GM23338 (cell line): ENCODE data around the gene EZH2. TPM values are rescaled to one million over a fixed set of nuclear protein-coding genes. Genes with fewer than 3 reads are reported as not detected.

Experiments
- ATAC-seq: fragments of 200-7000 bp; cut with Tn5 transposase; 3 replicates; pipeline ENCODE4 v1.9.1; 2020
- DNase-seq: peaks from one replicate; pipeline ENCODE4 v3.0.0-alpha.2; 2015; ENCODE audit warnings: low spot score
- H2AFZ ChIP-seq: fragments of 200-600 bp; sonication (generic); 2 replicates; pipeline ENCODE4 v1.8.0; 2016; ENCODE audit warnings: antibody characterized with exemption, mild to moderate bottlenecking, moderate library complexity
- H3F3A ChIP-seq: fragments of 200-600 bp; sonication (generic); replicated peaks from 2 replicates; pipeline ENCODE4 v1.8.0; 2017; ENCODE audit warnings: antibody characterized with exemption, mixed run types, low read depth
- H3K27ac ChIP-seq: fragments of 200-600 bp; sonication (generic); 2 replicates; pipeline ENCODE4 v1.6.1; 2016; ENCODE audit warnings: low read depth
- H3K27me3 ChIP-seq: fragments of 200-600 bp; sonication (generic); 2 replicates; pipeline ENCODE4 v1.8.0; 2016; ENCODE audit warnings: mild to moderate bottlenecking, mixed run types, moderate library complexity; ENCODE audit not compliant: insufficient read depth
- H3K36me3 ChIP-seq: fragments of 200-600 bp; sonication (generic); 2 replicates; pipeline ENCODE4 v1.8.0; 2016; ENCODE audit warnings: mild to moderate bottlenecking; ENCODE audit not compliant: insufficient read depth
- H3K4me1 ChIP-seq: fragments of 200-600 bp; sonication (generic); 2 replicates; pipeline ENCODE4 v1.8.0; 2016; ENCODE audit warnings: mild to moderate bottlenecking, moderate library complexity; ENCODE audit not compliant: insufficient read depth
- H3K4me2 ChIP-seq: fragments of 200-600 bp; sonication (generic); 2 replicates; pipeline ENCODE4 v1.7.1; 2017; ENCODE audit warnings: mixed run types
- H3K4me3 ChIP-seq: fragments of 200-600 bp; sonication (generic); 2 replicates; pipeline ENCODE4 v1.6.1; 2016; ENCODE audit warnings: mixed run types
- H3K79me2 ChIP-seq: fragments of 200-600 bp; sonication (generic); replicated peaks from 2 replicates; pipeline ENCODE4 v1.8.0; 2017; ENCODE audit warnings: mild to moderate bottlenecking; ENCODE audit not compliant: insufficient read depth
- H3K9me2 ChIP-seq: fragments of 200-600 bp; sonication (generic); 2 replicates; pipeline ENCODE4 v1.8.0; 2017; ENCODE audit not compliant: insufficient read depth
- H4K20me1 ChIP-seq: fragments of 200-600 bp; sonication (generic); replicated peaks from 2 replicates; pipeline ENCODE4 v1.8.0; 2017; ENCODE audit warnings: mild to moderate bottlenecking; ENCODE audit not compliant: insufficient read depth
- H3K27ac Mint-ChIP-seq: 2 replicates; pipeline ENCODE4 v1.8.0; 2020; ENCODE audit warnings: inconsistent platforms, mild to moderate bottlenecking, moderate library complexity, mixed read lengths
- H3K27me3 Mint-ChIP-seq: 3 replicates; pipeline ENCODE4 v1.8.0; 2022; ENCODE audit warnings: low read depth, mild to moderate bottlenecking, moderate library complexity, mixed read lengths, inconsistent platforms; ENCODE audit not compliant: insufficient read depth, poor library complexity
- H3K36me3 Mint-ChIP-seq: 3 replicates; pipeline ENCODE4 v1.8.0; 2021; ENCODE audit warnings: low read depth, mild to moderate bottlenecking, inconsistent platforms, moderate library complexity, mixed read lengths
- H3K4me1 Mint-ChIP-seq: 3 replicates; pipeline ENCODE4 v1.8.0; 2020; ENCODE audit warnings: mild to moderate bottlenecking, inconsistent platforms, mixed read lengths
- H3K4me3 Mint-ChIP-seq: 3 replicates; pipeline ENCODE4 v1.8.0; 2021; ENCODE audit warnings: moderate library complexity, mild to moderate bottlenecking, inconsistent platforms, mixed read lengths
- H3K9me3 Mint-ChIP-seq: 3 replicates; pipeline ENCODE4 v1.8.0; 2020; ENCODE audit warnings: moderate library complexity, mild to moderate bottlenecking, inconsistent platforms, mixed read lengths
- EZH2 ChIP-seq: fragments of 200-600 bp; sonication (generic); IDR thresholded peaks from one replicate; pipeline ENCODE4 v1.8.0; 2017; ENCODE audit warnings: antibody characterized with exemption, mild to moderate bottlenecking, low read depth; ENCODE audit not compliant: unreplicated experiment
- EZH2phosphoT487 ChIP-seq: fragments of 200-600 bp; sonication (generic); IDR thresholded peaks from one replicate; pipeline ENCODE4 v1.8.1; 2018; ENCODE audit warnings: antibody characterized with exemption; ENCODE audit not compliant: unreplicated experiment
- JUNB ChIP-seq: IDR thresholded peaks from one replicate; pipeline ENCODE4 v1.6.1; 2016; ENCODE audit warnings: antibody characterized with exemption; ENCODE audit not compliant: unreplicated experiment
- NANOG ChIP-seq: IDR thresholded peaks from 2 replicates; pipeline ENCODE4 v1.6.1; 2016; ENCODE audit warnings: antibody characterized with exemption, borderline replicate concordance
- POLR2AphosphoS5 ChIP-seq: IDR thresholded peaks from 2 replicates; pipeline ENCODE4 v1.6.1; 2016; ENCODE audit warnings: antibody characterized with exemption, low read depth
- STAT1 ChIP-seq: IDR thresholded peaks from one replicate; pipeline ENCODE4 v1.6.1; 2016; ENCODE audit warnings: antibody characterized with exemption; ENCODE audit not compliant: unreplicated experiment
- ZNF114 ChIP-seq: fragments of 250-450 bp; sonication (Bioruptor Pico); IDR thresholded peaks from 2 replicates; pipeline ENCODE4 v1.5.0; 2020; ENCODE audit warnings: mild to moderate bottlenecking, moderate library complexity
- ZNF331 ChIP-seq: fragments of 250-450 bp; sonication (Bioruptor Pico); IDR thresholded peaks from 2 replicates; pipeline ENCODE4 v1.5.0; 2020; ENCODE audit warnings: low read depth, mild to moderate bottlenecking, moderate library complexity
- polyA plus RNA-seq: library from polyadenylated mRNA; unstranded; fragments of >200 nt; fragmentation: Nextera tagmentation; extraction: Ambion mirVana; gene quantifications from 2 replicates; pipeline ENCODE4 v1.2.1, GENCODE V29; 2016
- total RNA-seq: library from RNA; depleted of rRNA; stranded (reverse); fragments of >200 nt; shearing (Covaris generic); gene quantifications from 2 replicates; pipeline ENCODE4 v1.2.3, GENCODE V29; 2014
- TF ChIP-seq, protein P1 (sequence below), 2 experiments: fragments of 200-600 bp in 1 of 2; sonication (generic) in 1 of 2; conservative IDR thresholded peaks; 2 replicates each; pipeline versions ENCODE4 v1.5.1 to v1.6.1; 2016 to 2017; ENCODE audit warnings: antibody characterized with exemption in 2 of 2, low read depth in 2 of 2, mild to moderate bottlenecking in 2 of 2, moderate library complexity in 1 of 2
- TF ChIP-seq, protein P2 (sequence below): fragments of 250-450 bp; sonication (Bioruptor Pico); IDR thresholded peaks from 2 replicates; pipeline ENCODE4 v1.5.0; 2020; ENCODE audit warnings: mild to moderate bottlenecking, moderate library complexity
- TF ChIP-seq, protein P3 (sequence below): IDR thresholded peaks from one replicate; pipeline ENCODE4 v1.6.1; 2018; ENCODE audit warnings: antibody characterized with exemption; ENCODE audit not compliant: unreplicated experiment
- TF ChIP-seq, protein P4 (sequence below): IDR thresholded peaks from 2 replicates; pipeline ENCODE4 v1.6.1; 2016; ENCODE audit warnings: antibody characterized with exemption

Gene EZH2
- total and polyA plus RNA-seq, 2 experiments from 2014 or later, result 33.9 to 38.6 TPM

DNA sequence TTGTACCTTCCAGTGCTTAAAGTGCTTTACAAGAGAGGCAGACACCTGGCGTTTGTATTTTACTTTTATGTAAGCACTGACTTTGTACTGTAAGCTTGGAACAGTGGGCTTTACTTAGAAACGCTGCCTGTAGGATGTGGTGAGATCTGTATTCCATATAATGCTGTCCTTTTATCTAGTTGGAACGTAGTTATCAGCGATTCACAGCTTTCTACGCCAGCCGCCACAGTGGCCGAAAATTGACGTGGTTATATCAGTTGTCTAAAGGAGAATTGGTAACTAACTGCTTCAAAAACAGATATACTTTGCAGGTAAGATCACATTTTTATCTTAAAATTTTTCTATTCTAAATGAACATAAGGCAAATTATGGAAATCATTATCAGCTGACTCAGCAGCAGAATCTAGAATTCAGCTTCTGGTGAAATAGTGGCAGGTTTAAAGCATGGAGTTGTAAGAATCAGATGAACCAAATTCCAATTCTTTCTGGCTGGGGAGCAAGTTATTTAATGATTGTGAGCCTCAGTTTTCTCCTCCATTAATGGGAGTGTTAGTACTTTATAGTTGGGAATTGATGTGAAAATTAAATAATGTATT lies 93.9 kb downstream of the EZH2 start:
- no peak overlapping the region for H3K4me2 ChIP-seq
- H2AFZ ChIP-seq, result no peak overlapping the region
- Mint-ChIP-seq H3K9me3 (no peaks in the 10 kb centered on the region), H3K27ac (no peak overlapping the region), H3K36me3 (peaks cover 92% of the 10 kb centered on the region), H3K27me3 (no peaks in the 10 kb centered on the region), H3K4me3 (no peak overlapping the region), H3K4me1 (no peaks in the 10 kb centered on the region)
- peaks cover 2% of the 10 kb centered on the region; the same call in 1 of the 2 replicates for H3F3A ChIP-seq
- no peaks in the 10 kb centered on the region for H3K79me2 ChIP-seq
- no peak overlapping the region for H3K4me3 ChIP-seq
- DNase-seq, result no peak
- peaks cover 10% of the 10 kb centered on the region for H4K20me1 ChIP-seq
- H3K4me1 ChIP-seq, result no peaks in the 10 kb centered on the region
- no peak for TF ChIP-seq NANOG
- no peak for TF ChIP-seq EZH2phosphoT487
- TF ChIP-seq, protein P1, sequence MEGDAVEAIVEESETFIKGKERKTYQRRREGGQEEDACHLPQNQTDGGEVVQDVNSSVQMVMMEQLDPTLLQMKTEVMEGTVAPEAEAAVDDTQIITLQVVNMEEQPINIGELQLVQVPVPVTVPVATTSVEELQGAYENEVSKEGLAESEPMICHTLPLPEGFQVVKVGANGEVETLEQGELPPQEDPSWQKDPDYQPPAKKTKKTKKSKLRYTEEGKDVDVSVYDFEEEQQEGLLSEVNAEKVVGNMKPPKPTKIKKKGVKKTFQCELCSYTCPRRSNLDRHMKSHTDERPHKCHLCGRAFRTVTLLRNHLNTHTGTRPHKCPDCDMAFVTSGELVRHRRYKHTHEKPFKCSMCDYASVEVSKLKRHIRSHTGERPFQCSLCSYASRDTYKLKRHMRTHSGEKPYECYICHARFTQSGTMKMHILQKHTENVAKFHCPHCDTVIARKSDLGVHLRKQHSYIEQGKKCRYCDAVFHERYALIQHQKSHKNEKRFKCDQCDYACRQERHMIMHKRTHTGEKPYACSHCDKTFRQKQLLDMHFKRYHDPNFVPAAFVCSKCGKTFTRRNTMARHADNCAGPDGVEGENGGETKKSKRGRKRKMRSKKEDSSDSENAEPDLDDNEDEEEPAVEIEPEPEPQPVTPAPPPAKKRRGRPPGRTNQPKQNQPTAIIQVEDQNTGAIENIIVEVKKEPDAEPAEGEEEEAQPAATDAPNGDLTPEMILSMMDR (conservative IDR thresholded peaks at IDR 0.05; ENCODE audit: low read depth in 2 of 2), result no peak
- TF ChIP-seq STAT1, result no peak
- TF ChIP-seq, protein P2, sequence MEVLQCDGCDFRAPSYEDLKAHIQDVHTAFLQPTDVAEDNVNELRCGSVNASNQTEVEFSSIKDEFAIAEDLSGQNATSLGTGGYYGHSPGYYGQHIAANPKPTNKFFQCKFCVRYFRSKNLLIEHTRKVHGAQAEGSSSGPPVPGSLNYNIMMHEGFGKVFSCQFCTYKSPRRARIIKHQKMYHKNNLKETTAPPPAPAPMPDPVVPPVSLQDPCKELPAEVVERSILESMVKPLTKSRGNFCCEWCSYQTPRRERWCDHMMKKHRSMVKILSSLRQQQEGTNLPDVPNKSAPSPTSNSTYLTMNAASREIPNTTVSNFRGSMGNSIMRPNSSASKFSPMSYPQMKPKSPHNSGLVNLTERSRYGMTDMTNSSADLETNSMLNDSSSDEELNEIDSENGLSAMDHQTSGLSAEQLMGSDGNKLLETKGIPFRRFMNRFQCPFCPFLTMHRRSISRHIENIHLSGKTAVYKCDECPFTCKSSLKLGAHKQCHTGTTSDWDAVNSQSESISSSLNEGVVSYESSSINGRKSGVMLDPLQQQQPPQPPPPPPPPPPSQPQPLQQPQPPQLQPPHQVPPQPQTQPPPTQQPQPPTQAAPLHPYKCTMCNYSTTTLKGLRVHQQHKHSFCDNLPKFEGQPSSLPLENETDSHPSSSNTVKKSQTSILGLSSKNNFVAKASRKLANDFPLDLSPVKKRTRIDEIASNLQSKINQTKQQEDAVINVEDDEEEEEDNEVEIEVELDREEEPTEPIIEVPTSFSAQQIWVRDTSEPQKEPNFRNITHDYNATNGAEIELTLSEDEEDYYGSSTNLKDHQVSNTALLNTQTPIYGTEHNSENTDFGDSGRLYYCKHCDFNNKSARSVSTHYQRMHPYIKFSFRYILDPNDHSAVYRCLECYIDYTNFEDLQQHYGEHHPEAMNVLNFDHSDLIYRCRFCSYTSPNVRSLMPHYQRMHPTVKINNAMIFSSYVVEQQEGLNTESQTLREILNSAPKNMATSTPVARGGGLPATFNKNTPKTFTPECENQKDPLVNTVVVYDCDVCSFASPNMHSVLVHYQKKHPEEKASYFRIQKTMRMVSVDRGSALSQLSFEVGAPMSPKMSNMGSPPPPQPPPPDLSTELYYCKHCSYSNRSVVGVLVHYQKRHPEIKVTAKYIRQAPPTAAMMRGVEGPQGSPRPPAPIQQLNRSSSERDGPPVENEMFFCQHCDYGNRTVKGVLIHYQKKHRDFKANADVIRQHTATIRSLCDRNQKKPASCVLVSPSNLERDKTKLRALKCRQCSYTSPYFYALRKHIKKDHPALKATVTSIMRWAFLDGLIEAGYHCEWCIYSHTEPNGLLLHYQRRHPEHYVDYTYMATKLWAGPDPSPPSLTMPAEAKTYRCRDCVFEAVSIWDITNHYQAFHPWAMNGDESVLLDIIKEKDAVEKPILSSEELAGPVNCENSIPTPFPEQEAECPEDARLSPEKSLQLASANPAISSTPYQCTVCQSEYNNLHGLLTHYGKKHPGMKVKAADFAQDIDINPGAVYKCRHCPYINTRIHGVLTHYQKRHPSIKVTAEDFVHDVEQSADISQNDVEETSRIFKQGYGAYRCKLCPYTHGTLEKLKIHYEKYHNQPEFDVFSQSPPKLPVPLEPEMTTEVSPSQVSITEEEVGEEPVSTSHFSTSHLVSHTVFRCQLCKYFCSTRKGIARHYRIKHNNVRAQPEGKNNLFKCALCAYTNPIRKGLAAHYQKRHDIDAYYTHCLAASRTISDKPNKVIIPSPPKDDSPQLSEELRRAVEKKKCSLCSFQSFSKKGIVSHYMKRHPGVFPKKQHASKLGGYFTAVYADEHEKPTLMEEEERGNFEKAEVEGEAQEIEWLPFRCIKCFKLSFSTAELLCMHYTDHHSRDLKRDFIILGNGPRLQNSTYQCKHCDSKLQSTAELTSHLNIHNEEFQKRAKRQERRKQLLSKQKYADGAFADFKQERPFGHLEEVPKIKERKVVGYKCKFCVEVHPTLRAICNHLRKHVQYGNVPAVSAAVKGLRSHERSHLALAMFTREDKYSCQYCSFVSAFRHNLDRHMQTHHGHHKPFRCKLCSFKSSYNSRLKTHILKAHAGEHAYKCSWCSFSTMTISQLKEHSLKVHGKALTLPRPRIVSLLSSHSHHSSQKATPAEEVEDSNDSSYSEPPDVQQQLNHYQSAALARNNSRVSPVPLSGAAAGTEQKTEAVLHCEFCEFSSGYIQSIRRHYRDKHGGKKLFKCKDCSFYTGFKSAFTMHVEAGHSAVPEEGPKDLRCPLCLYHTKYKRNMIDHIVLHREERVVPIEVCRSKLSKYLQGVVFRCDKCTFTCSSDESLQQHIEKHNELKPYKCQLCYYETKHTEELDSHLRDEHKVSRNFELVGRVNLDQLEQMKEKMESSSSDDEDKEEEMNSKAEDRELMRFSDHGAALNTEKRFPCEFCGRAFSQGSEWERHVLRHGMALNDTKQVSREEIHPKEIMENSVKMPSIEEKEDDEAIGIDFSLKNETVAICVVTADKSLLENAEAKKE (CRISPR knock-in tag), result no peak
- no peak for TF ChIP-seq ZNF114 (CRISPR knock-in tag)
- no peak for TF ChIP-seq EZH2
- TF ChIP-seq, protein P3, sequence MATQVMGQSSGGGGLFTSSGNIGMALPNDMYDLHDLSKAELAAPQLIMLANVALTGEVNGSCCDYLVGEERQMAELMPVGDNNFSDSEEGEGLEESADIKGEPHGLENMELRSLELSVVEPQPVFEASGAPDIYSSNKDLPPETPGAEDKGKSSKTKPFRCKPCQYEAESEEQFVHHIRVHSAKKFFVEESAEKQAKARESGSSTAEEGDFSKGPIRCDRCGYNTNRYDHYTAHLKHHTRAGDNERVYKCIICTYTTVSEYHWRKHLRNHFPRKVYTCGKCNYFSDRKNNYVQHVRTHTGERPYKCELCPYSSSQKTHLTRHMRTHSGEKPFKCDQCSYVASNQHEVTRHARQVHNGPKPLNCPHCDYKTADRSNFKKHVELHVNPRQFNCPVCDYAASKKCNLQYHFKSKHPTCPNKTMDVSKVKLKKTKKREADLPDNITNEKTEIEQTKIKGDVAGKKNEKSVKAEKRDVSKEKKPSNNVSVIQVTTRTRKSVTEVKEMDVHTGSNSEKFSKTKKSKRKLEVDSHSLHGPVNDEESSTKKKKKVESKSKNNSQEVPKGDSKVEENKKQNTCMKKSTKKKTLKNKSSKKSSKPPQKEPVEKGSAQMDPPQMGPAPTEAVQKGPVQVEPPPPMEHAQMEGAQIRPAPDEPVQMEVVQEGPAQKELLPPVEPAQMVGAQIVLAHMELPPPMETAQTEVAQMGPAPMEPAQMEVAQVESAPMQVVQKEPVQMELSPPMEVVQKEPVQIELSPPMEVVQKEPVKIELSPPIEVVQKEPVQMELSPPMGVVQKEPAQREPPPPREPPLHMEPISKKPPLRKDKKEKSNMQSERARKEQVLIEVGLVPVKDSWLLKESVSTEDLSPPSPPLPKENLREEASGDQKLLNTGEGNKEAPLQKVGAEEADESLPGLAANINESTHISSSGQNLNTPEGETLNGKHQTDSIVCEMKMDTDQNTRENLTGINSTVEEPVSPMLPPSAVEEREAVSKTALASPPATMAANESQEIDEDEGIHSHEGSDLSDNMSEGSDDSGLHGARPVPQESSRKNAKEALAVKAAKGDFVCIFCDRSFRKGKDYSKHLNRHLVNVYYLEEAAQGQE, result no peak
- no peak for TF ChIP-seq JUNB
- TF ChIP-seq, protein P4, sequence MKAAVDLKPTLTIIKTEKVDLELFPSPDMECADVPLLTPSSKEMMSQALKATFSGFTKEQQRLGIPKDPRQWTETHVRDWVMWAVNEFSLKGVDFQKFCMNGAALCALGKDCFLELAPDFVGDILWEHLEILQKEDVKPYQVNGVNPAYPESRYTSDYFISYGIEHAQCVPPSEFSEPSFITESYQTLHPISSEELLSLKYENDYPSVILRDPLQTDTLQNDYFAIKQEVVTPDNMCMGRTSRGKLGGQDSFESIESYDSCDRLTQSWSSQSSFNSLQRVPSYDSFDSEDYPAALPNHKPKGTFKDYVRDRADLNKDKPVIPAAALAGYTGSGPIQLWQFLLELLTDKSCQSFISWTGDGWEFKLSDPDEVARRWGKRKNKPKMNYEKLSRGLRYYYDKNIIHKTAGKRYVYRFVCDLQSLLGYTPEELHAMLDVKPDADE, result no peak
- no peak for TF ChIP-seq ZNF331
- no peak for TF ChIP-seq POLR2AphosphoS5
- peaks cover 78% of the 10 kb centered on the region for H3K36me3 ChIP-seq
- H3K27me3 ChIP-seq, result no peaks in the 10 kb centered on the region
- no peak overlapping the region for H3K27ac ChIP-seq
- ATAC-seq, result no peak
- no peaks in the 10 kb centered on the region for H3K9me2 ChIP-seq
